ENCODE measurements around the gene INO80B.

Gene INO80B

GRCh38 chr2:74454654-74455511 is at the start of gene INO80B:
Gene INO80B (plus strand): TSS chr2:74455087. CDS start chr2:74455117, 30 bp downstream.
- TF ChIP-seq FOXM1 (IDR thresholded peaks at IDR 0.05; ENCODE audit: borderline replicate concordance, low read depth) (no peak), CEBPB (IDR thresholded peaks at IDR 0.05) (no peak), USF1 (IDR thresholded peaks at IDR 0.05) (0 out of 2 replicates have a peak, but pooled peaks have one; percentile 48), TCF12 (IDR thresholded peaks at IDR 0.05; ENCODE audit: low read depth) (peak; percentile 20; the same call in 1 of the 2 replicates), REST (IDR thresholded peaks at IDR 0.05; ENCODE audit: low read depth) (no peak), EGR1 (IDR thresholded peaks at IDR 0.05) (peak; percentile 83), TAF1 (IDR thresholded peaks at IDR 0.05; ENCODE audit: low read depth) (peak; percentile 45; the same call in 1 of the 2 replicates), MAX (IDR thresholded peaks at IDR 0.05) (peak; percentile 89), NFIC (IDR thresholded peaks at IDR 0.05) (peak; percentile 6; the same call in 1 of the 2 replicates), CREB1 (IDR thresholded peaks at IDR 0.05; ENCODE audit: low read depth) (peak; percentile 39; the same call in 1 of the 2 replicates), ZBTB7A (IDR thresholded peaks at IDR 0.05; ENCODE audit: low read depth) (no peak), RAD21 (IDR thresholded peaks at IDR 0.05; ENCODE audit: low read depth) (no peak; the same call in 1 of the 2 replicates), EP300 (IDR thresholded peaks at IDR 0.05; ENCODE audit: borderline replicate concordance) (no peak), TEAD4 (IDR thresholded peaks at IDR 0.05) (peak; percentile 21; the same call in 1 of the 2 replicates), YY1 (IDR thresholded peaks at IDR 0.05; ENCODE audit: low read depth) (peak; percentile 99)

- TF ChIP-seq TEAD4 (IDR thresholded peaks at IDR 0.05) (no peak), RAD21 (IDR thresholded peaks at IDR 0.05; ENCODE audit: low read depth) (no peak), TAF1 (IDR thresholded peaks at IDR 0.05; ENCODE audit: low read depth) (no peak), FOXM1 (IDR thresholded peaks at IDR 0.05; ENCODE audit: borderline replicate concordance, low read depth) (no peak), REST (IDR thresholded peaks at IDR 0.05; ENCODE audit: low read depth) (no peak), MAX (IDR thresholded peaks at IDR 0.05) (no peak), EGR1 (IDR thresholded peaks at IDR 0.05) (no peak), EP300 (IDR thresholded peaks at IDR 0.05; ENCODE audit: borderline replicate concordance) (no peak), NFIC (IDR thresholded peaks at IDR 0.05) (no peak), YY1 (IDR thresholded peaks at IDR 0.05; ENCODE audit: low read depth) (no peak), ZBTB7A (IDR thresholded peaks at IDR 0.05; ENCODE audit: low read depth) (no peak), CEBPB (IDR thresholded peaks at IDR 0.05) (no peak), CREB1 (IDR thresholded peaks at IDR 0.05; ENCODE audit: low read depth) (no peak)
These were observed 48.9 kb upstream of the INO80B start for GRCh38 chr2:74406035-74406434.

- TF ChIP-seq TCF12 (IDR thresholded peaks at IDR 0.05; ENCODE audit: low read depth) (no peak), YY1 (IDR thresholded peaks at IDR 0.05; ENCODE audit: low read depth) (no peak), REST (IDR thresholded peaks at IDR 0.05; ENCODE audit: low read depth) (no peak), EGR1 (IDR thresholded peaks at IDR 0.05) (no peak), TAF1 (IDR thresholded peaks at IDR 0.05; ENCODE audit: low read depth) (no peak), CEBPB (IDR thresholded peaks at IDR 0.05) (no peak), MAX (IDR thresholded peaks at IDR 0.05) (no peak), EP300 (IDR thresholded peaks at IDR 0.05; ENCODE audit: borderline replicate concordance) (no peak), TEAD4 (IDR thresholded peaks at IDR 0.05) (no peak), NFIC (IDR thresholded peaks at IDR 0.05) (no peak), CREB1 (IDR thresholded peaks at IDR 0.05; ENCODE audit: low read depth) (no peak), FOXM1 (IDR thresholded peaks at IDR 0.05; ENCODE audit: borderline replicate concordance, low read depth) (no peak), RAD21 (IDR thresholded peaks at IDR 0.05; ENCODE audit: low read depth) (no peak), ZBTB7A (IDR thresholded peaks at IDR 0.05; ENCODE audit: low read depth) (no peak), USF1 (IDR thresholded peaks at IDR 0.05) (no peak)
These were observed 47.2 kb upstream of the INO80B start for GRCh38 chr2:74407682-74408081.

Data from Ishikawa (cell line).